ENCODE data around the gene SYNC. TPM values are rescaled to one million over a fixed set of nuclear protein-coding genes. Genes with fewer than 3 reads are reported as not detected.

SYNC gene
- total and polyA plus RNA-seq, 9 of the 15 experiments (the other 6 are each of a cell fraction or from before 2014, with no cell fraction given): 0.49 to 1.1 (median 0.87) TPM

GRCh38 chr1:32650248-32650751 is 52.3 kb downstream of the SYNC start, which contains the start of gene ZBTB8OS (continued):
- TF ChIP-seq MBD1 (CRISPR knock-in tag; IDR thresholded peaks at IDR 0.05) (no peak), KDM1A (IDR thresholded peaks at IDR 0.05) (peak; percentile 23 to 30; a peak in 1 of 4 replicates), EGR1 (conservative IDR thresholded peaks at IDR 0.05) (peak; percentile 9; the same call in 1 of the 2 replicates), E4F1 (CRISPR knock-in tag; IDR thresholded peaks at IDR 0.05; ENCODE audit: borderline replicate concordance) (no peak), FOXP4 (CRISPR knock-in tag; IDR thresholded peaks at IDR 0.05; ENCODE audit: borderline replicate concordance) (no peak), E2F6 (IDR thresholded peaks at IDR 0.05; ENCODE audit: borderline replicate concordance in 1 of 2, extremely low read depth in 1 of 2, insufficient read depth in 1 of 2, insufficient read length in 1 of 2, low read depth in 1 of 2, low read length in 1 of 2, poor library complexity in 1 of 2, severe bottlenecking in 1 of 2) (no peak), BACH1 (tag; IDR thresholded peaks at IDR 0.05) (no peak), MLLT1 (IDR thresholded peaks at IDR 0.05) (peak in 1 of 2 experiments; percentile 53; a peak in 1 of 4 replicates), XRCC3 (IDR thresholded peaks at IDR 0.05) (peak; percentile 72; the same call in 1 of the 2 replicates), ZNF609 (CRISPR knock-in tag; IDR thresholded peaks at IDR 0.05; ENCODE audit: borderline replicate concordance) (no peak), PHB2 (IDR thresholded peaks at IDR 0.05; ENCODE audit: low read depth) (no peak), ILF3 (IDR thresholded peaks at IDR 0.05; ENCODE audit: borderline replicate concordance) (no peak)

Data from K562 (cell line).